ENCODE data around the gene TSR3. TPM values are rescaled to one million over a fixed set of nuclear protein-coding genes. Genes with fewer than 3 reads are reported as not detected.

TSR3 gene
- total and polyA plus RNA-seq, 2 donors from 2014 or later: 44.8 to 95.4 TPM

GRCh38 chr16:1398826-1399581, 47.3 kb upstream of the TSR3 start:
- peaks cover 2 to 14% (median 10%) of the 10 kb centered on the region in 3 donors for H3K36me3 ChIP-seq (ENCODE audit: control insufficient read depth in 2 of 3, insufficient read depth in 3 of 3, low read length in 3 of 3)

GRCh38 chr16:1398351-1398750, 46.7 kb upstream of the TSR3 start:
- H3K9ac ChIP-seq (ENCODE audit: low read length in 3 of 3): no peak overlapping the region
- H3K4me3 ChIP-seq (ENCODE audit: low read length in 3 of 3): no peak overlapping the region
- H3K27me3 ChIP-seq (ENCODE audit: control insufficient read depth, insufficient read depth, low read length): no peaks in the 10 kb centered on the region
- DNase-seq: no peak
- H3K9me3 ChIP-seq (ENCODE audit: control insufficient read depth in 2 of 3, insufficient read depth in 1 of 3, low read length in 3 of 3): no peaks in the 10 kb centered on the region
- intact Hi-C loops (cut with DNase I): no loop called here
- no peak for FAIRE-seq
- H3K36me3 ChIP-seq (ENCODE audit: control insufficient read depth in 2 of 3, insufficient read depth in 3 of 3, low read length in 3 of 3): peaks cover 2 to 17% (median 10%) of the 10 kb centered on the region in 3 donors
- no peak for TF ChIP-seq CTCF (IDR thresholded peaks at IDR 0.05; ENCODE audit: borderline replicate concordance, extremely low read depth, insufficient read depth)
- no peaks in the 10 kb centered on the region for H3K4me1 ChIP-seq (ENCODE audit: control insufficient read depth in 2 of 3, insufficient read depth in 2 of 3, low read depth in 1 of 3, low read length in 3 of 3)
- H3K27ac ChIP-seq (ENCODE audit: low read depth in 2 of 2, low read length in 2 of 2): no peak overlapping the region

More at GRCh38 chr16:1398826-1399581, 47.3 kb upstream of the TSR3 start:
- no peak overlapping the region for H3K9ac ChIP-seq (ENCODE audit: low read length in 3 of 3)
- H3K9me3 ChIP-seq (ENCODE audit: control insufficient read depth in 2 of 3, insufficient read depth in 1 of 3, low read length in 3 of 3): no peaks in the 10 kb centered on the region
- intact Hi-C loops (cut with DNase I): no loop called here
- H3K4me1 ChIP-seq (ENCODE audit: control insufficient read depth in 2 of 3, insufficient read depth in 2 of 3, low read depth in 1 of 3, low read length in 3 of 3): no peaks in the 10 kb centered on the region
- H3K27me3 ChIP-seq (ENCODE audit: control insufficient read depth, insufficient read depth, low read length): no peaks in the 10 kb centered on the region
- no peak overlapping the region for H3K27ac ChIP-seq (ENCODE audit: low read depth in 2 of 2, low read length in 2 of 2)
- no peak for DNase-seq
- TF ChIP-seq CTCF (IDR thresholded peaks at IDR 0.05; ENCODE audit: borderline replicate concordance, extremely low read depth, insufficient read depth): no peak
- no peak overlapping the region for H3K4me3 ChIP-seq (ENCODE audit: low read length in 3 of 3)
- FAIRE-seq: no peak

GRCh38 chr16:1397779-1398178, 46.1 kb upstream of the TSR3 start:
- Histone ChIP-seq H3K9ac (ENCODE audit: low read length in 3 of 3) (no peak overlapping the region), H3K4me1 (ENCODE audit: control insufficient read depth in 2 of 3, insufficient read depth in 2 of 3, low read depth in 1 of 3, low read length in 3 of 3) (no peaks in the 10 kb centered on the region), H3K27me3 (ENCODE audit: control insufficient read depth, insufficient read depth, low read length) (no peaks in the 10 kb centered on the region), H3K4me3 (ENCODE audit: low read length in 3 of 3) (no peak overlapping the region), H3K27ac (ENCODE audit: low read depth in 2 of 2, low read length in 2 of 2) (no peak overlapping the region), H3K9me3 (ENCODE audit: control insufficient read depth in 2 of 3, insufficient read depth in 1 of 3, low read length in 3 of 3) (no peaks in the 10 kb centered on the region), H3K36me3 (ENCODE audit: control insufficient read depth in 2 of 3, insufficient read depth in 3 of 3, low read length in 3 of 3) (peaks cover 2 to 22% (median 10%) of the 10 kb centered on the region in 3 donors)
- TF ChIP-seq CTCF (IDR thresholded peaks at IDR 0.05; ENCODE audit: borderline replicate concordance, extremely low read depth, insufficient read depth): no peak
- DNase-seq (no peak), FAIRE-seq (no peak)
- intact Hi-C loops (cut with DNase I): no loop called here

Data from kidney (tissue), 14 donors.